ENCODE results near the gene STEAP4.

Gene STEAP4

DNA sequence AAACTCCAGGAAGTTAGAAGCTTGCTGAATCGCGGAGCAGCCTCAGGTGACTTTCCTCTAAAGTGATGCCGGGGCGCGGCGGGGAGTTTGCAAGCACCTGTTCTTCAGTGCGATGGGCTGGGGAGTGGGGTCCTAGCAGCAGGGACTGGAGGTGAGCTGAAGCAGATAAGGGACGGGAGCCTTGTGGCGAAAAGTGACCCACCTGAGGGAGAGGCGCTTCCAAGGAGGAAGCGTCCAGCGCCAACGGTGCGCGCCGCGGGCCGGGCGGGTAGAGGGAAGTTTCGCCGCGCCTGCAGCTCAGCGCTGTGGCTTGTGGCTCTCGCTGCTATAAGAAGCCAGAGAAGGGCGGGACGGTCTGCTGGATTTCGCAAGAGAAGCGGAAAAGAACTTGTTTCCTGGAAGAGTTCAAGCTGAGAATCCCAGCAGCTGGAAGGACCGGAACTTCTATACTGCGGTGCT, at the start of gene STEAP4:
TSS of gene STEAP4 (minus strand) at position 305 of the 459 bp plus-strand sequence. CDS start 22,625 bp downstream, outside the sequence.
- no peak for DNase-seq (ENCODE audit: low read depth)

GRCh38 chr7:88355011-88355410, 48.3 kb upstream of the STEAP4 start:
- DNase-seq (ENCODE audit: low read depth): no peak

GRCh38 chr7:88350118-88350517, 43.4 kb upstream of the STEAP4 start:
- no peak for DNase-seq (ENCODE audit: low read depth)

- no peak for DNase-seq (ENCODE audit: low read depth)
Observed at GRCh38 chr7:88347517-88347916, 40.8 kb upstream of the STEAP4 start.

DNA sequence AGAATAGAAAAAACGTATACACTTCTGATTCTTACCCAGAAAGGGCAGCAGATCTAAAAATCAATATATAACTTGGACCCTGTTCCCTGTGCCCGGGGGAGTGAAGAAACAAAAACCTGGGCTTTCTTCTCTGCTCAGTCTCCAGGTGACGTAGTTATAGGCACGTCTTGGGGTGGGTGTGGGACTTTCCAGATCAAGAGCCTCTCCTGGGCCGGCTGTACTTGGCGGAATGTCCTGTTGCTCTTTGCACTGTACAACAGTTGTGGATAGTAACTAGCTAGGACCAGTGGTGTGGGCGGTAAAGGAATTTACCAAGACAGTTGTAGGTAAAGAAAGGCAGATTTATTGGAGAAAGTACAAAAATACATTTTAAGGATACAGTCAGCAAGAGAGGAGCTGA, 40.4 kb upstream of the STEAP4 start:
- no peak for DNase-seq (ENCODE audit: low read depth)

DNA sequence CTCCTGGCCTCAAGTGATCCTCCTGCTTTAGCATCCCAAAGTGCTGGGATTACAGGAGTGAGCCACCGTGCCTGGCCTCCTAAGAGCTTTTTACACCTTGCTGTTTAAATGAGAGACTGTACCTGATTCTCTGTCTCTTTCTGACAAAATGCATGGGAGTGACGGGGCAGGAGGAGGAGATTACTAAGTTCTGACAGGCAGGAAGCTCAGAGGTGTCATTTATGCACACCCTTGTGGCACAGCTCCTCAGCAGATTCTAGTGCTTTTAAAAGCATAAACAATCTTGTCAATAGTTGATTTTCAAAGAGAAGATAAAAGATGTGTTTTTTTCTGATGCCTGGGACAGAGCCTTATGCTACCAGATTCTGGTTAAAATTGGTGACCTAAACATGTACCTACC, 39.7 kb upstream of the STEAP4 start:
- no peak for DNase-seq (ENCODE audit: low read depth)

- no peak for DNase-seq (ENCODE audit: low read depth)
Observed at GRCh38 chr7:88344956-88345832, 38.5 kb upstream of the STEAP4 start.

GRCh38 chr7:88344271-88344670, 37.6 kb upstream of the STEAP4 start:
- DNase-seq (ENCODE audit: low read depth): no peak

DNA sequence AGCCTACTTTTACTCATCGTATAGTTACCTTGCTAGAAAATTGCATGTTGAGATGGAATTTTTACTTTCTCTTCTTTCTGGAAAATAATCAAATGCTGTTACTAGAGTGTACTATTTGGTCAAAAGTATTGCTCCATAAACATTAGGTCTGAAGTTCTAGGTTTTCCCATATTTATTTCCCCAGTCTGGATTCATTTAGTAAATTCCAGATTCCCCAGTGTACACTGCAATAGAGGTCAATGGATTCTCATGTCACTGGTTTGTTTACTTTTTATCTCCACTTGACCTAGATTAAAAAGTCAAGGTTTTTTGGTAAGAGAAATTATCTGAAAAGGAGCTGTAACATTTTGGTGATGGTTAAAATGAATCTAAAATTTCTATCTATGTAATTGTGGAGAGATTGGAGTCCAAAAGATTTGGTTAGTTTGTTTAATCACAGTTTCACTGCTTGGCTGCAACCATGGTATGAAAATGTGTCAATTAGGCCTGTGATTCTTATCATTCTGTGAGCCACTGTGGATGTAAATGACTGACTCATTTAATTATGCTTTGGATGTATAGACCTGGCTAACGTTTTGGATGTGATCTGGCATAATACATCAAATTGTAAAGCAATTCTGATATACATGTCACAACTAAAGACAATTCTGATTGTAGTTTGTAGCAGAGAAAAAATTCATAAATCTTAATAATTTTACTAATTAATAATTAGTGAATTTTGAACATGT, 32.7 kb upstream of the STEAP4 start:
- DNase-seq (ENCODE audit: low read depth): no peak

- no peak for DNase-seq (ENCODE audit: low read depth)
Observed at GRCh38 chr7:88338503-88338902, 31.8 kb upstream of the STEAP4 start.

GRCh38 chr7:88337572-88337971, 30.9 kb upstream of the STEAP4 start:
- DNase-seq (ENCODE audit: low read depth): no peak

DNA sequence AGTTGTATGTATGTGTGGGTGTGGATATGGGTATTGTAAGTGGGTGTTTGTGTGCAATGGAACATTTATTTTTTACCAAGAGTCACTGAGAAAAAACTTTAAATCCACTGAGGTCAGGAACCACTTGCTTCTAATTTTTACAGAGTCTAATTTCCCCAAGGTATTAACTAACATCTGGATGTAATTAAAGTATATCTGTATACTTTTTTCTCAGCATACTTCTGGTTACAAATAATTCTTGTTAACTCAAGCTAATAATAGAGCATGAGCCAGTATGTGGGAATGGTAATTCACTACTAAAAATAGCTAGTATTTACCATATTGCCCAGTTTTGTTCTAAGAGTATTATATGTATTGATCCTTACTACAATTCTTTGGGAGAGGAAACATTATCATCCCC, 24.6 kb upstream of the STEAP4 start:
- DNase-seq (ENCODE audit: low read depth): no peak

- DNase-seq (ENCODE audit: low read depth): no peak
Observed at GRCh38 chr7:88329532-88330463, 23.1 kb upstream of the STEAP4 start.

DNA sequence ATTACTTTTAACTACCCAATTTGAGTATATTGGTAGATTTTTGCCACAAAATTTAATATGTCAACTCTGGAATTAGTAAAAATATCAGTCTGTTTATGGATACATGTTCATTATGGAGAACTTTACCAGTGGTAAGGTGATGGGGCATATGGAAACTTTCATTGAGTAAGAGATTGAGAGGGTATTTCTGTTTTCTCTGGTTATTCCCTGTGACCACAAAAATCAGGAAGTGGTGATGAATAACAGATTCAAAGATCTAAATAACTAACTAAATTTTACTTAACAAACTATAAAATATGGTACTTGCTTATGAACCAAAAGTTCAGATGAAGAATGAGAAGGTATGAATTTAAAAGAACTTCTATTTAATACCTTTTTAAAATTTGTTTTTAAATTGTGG, 22.1 kb upstream of the STEAP4 start:
- DNase-seq (ENCODE audit: low read depth): no peak

GRCh38 chr7:88324699-88325098, 18.0 kb upstream of the STEAP4 start:
- DNase-seq (ENCODE audit: low read depth): no peak

DNA sequence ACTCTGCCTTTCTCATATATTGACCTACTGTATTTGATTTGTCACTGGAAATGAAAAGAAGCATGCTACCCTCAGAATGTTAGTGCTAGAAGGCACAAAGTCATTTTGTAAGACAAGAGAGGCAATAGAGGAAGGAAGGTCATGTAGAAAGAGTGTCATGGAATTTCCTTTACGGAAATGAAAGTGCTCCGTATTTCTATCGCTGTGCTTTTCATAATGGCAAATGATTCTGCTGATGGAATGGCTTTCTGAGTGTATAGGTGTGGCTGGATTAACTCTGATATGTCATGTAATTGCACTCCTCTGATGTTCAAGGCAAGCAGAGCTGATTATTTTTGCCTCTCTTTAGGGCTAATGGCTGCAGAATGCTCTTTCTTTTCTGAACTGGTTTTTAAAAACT, 15.5 kb upstream of the STEAP4 start:
- DNase-seq (ENCODE audit: low read depth): no peak

- DNase-seq (ENCODE audit: low read depth): no peak
Observed at GRCh38 chr7:88321694-88322093, 15.0 kb upstream of the STEAP4 start.

- no peak for DNase-seq (ENCODE audit: low read depth)
Observed at GRCh38 chr7:88318196-88318595, 11.5 kb upstream of the STEAP4 start.

GRCh38 chr7:88317422-88317821, 10.7 kb upstream of the STEAP4 start:
- DNase-seq (ENCODE audit: low read depth): no peak

GRCh38 chr7:88316456-88316855, 9.8 kb upstream of the STEAP4 start:
- no peak for DNase-seq (ENCODE audit: low read depth)

DNA sequence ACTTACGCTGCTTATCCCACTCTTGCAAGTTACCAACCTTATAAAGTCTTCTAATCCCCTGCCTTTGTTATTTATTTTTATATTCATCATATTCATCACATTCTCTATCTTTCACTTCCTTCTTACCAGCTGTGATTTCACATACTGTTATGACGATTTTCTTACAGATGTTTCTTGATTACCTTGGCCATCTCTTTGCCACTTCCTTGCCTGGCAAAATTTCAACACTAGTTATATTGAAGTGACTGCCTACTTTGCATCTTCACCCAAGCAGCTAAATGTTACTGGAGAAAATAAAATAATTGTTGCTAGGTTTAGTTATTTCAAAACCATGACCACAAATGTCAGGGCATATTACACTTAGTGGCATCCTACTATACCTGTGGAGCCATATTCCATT, 8.8 kb upstream of the STEAP4 start:
- DNase-seq (ENCODE audit: low read depth): no peak

- no peak for DNase-seq (ENCODE audit: low read depth)
Observed at GRCh38 chr7:88314061-88314491, 7.4 kb upstream of the STEAP4 start.

Data from activated T-helper 1 cell treated with Interleukin-2 at 50 U/mL for 16 hours (primary cell).